ENCODE results near the gene HIPK1. TPM values are rescaled to one million over a fixed set of nuclear protein-coding genes. Genes with fewer than 3 reads are reported as not detected.
A peak's percentile ranks its signal among the peaks of the same experiment; 100 is the strongest.

The HIPK1 gene
- total and polyA plus RNA-seq, 2 of the 13 experiments (the other 11 are each of a cell fraction or from before 2014, with no cell fraction given): 20.8 to 33.4 TPM

GRCh38 chr1:114002492-114003239 is 73.5 kb downstream of the HIPK1 start:
- peak; percentile 70 for ATAC-seq
- TF ChIP-seq ZNF232 (CRISPR knock-in tag; IDR thresholded peaks at IDR 0.05; ENCODE audit: borderline replicate concordance) (no peak), ZNF138 (CRISPR knock-in tag; IDR thresholded peaks at IDR 0.05; ENCODE audit: low read depth) (no peak), ESRRA (CRISPR knock-in tag; IDR thresholded peaks at IDR 0.05; ENCODE audit: low read depth) (no peak), ZNF513 (CRISPR knock-in tag; conservative IDR thresholded peaks at IDR 0.05) (no peak), NR1H2 (CRISPR knock-in tag; IDR thresholded peaks at IDR 0.05; ENCODE audit: borderline replicate concordance, low read depth) (no peak), FOXP1 (IDR thresholded peaks at IDR 0.05) (no peak), FOXP1 (CRISPR knock-in tag; IDR thresholded peaks at IDR 0.05) (no peak), ZNF710 (CRISPR knock-in tag; IDR thresholded peaks at IDR 0.05; ENCODE audit: borderline replicate concordance) (no peak), TEAD3 (CRISPR knock-in tag; optimal IDR thresholded peaks at IDR 0.05; ENCODE audit: borderline replicate concordance) (no peak), NFKBIZ (CRISPR knock-in tag; IDR thresholded peaks at IDR 0.05) (no peak), EZH2 (conservative IDR thresholded peaks at IDR 0.05; ENCODE audit: low read depth, low read length) (no peak), ZNF503 (CRISPR knock-in tag; IDR thresholded peaks at IDR 0.05) (no peak), CREB3 (CRISPR knock-in tag; IDR thresholded peaks at IDR 0.05) (no peak), ELF1 (CRISPR knock-in tag; IDR thresholded peaks at IDR 0.05) (no peak), TFAP4 (IDR thresholded peaks at IDR 0.05; ENCODE audit: borderline replicate concordance, low read depth) (no peak), ZSCAN5A (CRISPR knock-in tag; IDR thresholded peaks at IDR 0.05; ENCODE audit: borderline replicate concordance) (no peak)

More at GRCh38 chr1:114002492-114003239, 73.5 kb downstream of the HIPK1 start:
- intact Hi-C loops (cut with micrococcal nuclease; ENCODE audit: unreplicated experiment): no loop called here
- H3K4me2 ChIP-seq (ENCODE audit: low read depth, low read length): no peak overlapping the region
- H3K9ac ChIP-seq (ENCODE audit: insufficient read depth, low read depth, low read length): no peak overlapping the region
- DNase-seq (ENCODE audit: low spot score) (peak; percentile 4), FAIRE-seq (no peak)
- H3K27ac ChIP-seq (ENCODE audit: extremely low read length, insufficient read depth, low read length): no peak overlapping the region
- no peaks in the 10 kb centered on the region for H3K9me3 ChIP-seq (ENCODE audit: low read length)
- H3K4me3 ChIP-seq (replicated peaks in 1 of 3; ENCODE audit: insufficient read depth in 1 of 3, low read depth in 2 of 3, low read length in 3 of 3): no peak overlapping the region
- H3K4me1 ChIP-seq (ENCODE audit: insufficient read depth, low read length): no peaks in the 10 kb centered on the region
- 48% methylated on average over 14 of the region's 15 CpGs for WGBS (ENCODE audit: low lambda C conversion rate)
- no peaks in the 10 kb centered on the region for H4K20me1 ChIP-seq (ENCODE audit: insufficient read depth, low read length)
- ChIA-PET POLR2A (no interaction called here), CTCF (ENCODE audit: low intra/inter-chr PET ratio, low total read pairs) (no interaction called here)
- no TSS peak for BruUV-seq (replicated peaks)
- no peak overlapping the region for H2AFZ ChIP-seq (ENCODE audit: low read length)
- in situ Hi-C loops (cut with HindIII; ENCODE audit: extremely low pct_ligation_motif_present, low pct_unique_long_range_greater_than_20kb): no loop called here
- H3K36me3 ChIP-seq (replicated peaks in 1 of 2; ENCODE audit: control insufficient read depth in 1 of 2, insufficient read depth in 2 of 2, low read length in 2 of 2): no peaks in the 10 kb centered on the region
- peaks cover 0 to 5% of the 10 kb centered on the region in 2 experiments; a peak in 1 of 5 replicates for H3K27me3 ChIP-seq (ENCODE audit: control insufficient read depth in 1 of 2, insufficient read depth in 2 of 2, low read length in 2 of 2)
- H3K79me2 ChIP-seq (ENCODE audit: insufficient read depth, low read length): no peaks in the 10 kb centered on the region
